ENCODE measurements around the gene REST. TPM values are rescaled to one million over a fixed set of nuclear protein-coding genes. Genes with fewer than 3 reads are reported as not detected.

Gene REST
- total and polyA plus RNA-seq, 2 of the 8 experiments (the other 6 are each of a cell fraction or from before 2014, with no cell fraction given), result 10.2 to 66.3 TPM

GRCh38 chr4:56902703-56903102, 5.0 kb upstream of the REST start (continued):
- no peak for TF ChIP-seq SAP30 (IDR thresholded peaks at IDR 0.05; ENCODE audit: insufficient read depth, insufficient replicate concordance, low read length)

Measured in H1 (cell line).